ENCODE measurements around the gene TLR2.

Gene TLR2

DNA sequence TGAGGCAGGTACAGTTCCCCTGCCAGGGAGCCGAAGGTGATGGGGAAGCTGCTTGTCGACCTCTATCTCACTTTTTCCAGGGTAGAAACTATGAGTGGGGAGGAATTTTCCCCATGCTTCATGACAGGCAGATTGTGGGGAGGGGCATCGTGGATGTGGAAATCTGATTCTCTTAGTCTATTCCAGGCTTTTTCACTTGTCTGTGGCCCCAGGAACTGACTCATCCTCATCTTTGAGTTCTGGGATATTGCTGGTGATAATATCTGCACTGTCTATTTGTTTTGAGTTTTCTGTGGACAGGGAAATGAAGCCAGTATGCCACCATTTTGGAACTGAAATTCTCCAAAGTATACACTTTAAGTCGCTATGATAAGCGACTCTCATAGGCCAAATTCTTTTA, 7.6 kb upstream of the TLR2 start:
- TF ChIP-seq, protein P1, sequence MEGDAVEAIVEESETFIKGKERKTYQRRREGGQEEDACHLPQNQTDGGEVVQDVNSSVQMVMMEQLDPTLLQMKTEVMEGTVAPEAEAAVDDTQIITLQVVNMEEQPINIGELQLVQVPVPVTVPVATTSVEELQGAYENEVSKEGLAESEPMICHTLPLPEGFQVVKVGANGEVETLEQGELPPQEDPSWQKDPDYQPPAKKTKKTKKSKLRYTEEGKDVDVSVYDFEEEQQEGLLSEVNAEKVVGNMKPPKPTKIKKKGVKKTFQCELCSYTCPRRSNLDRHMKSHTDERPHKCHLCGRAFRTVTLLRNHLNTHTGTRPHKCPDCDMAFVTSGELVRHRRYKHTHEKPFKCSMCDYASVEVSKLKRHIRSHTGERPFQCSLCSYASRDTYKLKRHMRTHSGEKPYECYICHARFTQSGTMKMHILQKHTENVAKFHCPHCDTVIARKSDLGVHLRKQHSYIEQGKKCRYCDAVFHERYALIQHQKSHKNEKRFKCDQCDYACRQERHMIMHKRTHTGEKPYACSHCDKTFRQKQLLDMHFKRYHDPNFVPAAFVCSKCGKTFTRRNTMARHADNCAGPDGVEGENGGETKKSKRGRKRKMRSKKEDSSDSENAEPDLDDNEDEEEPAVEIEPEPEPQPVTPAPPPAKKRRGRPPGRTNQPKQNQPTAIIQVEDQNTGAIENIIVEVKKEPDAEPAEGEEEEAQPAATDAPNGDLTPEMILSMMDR (IDR thresholded peaks at IDR 0.05; ENCODE audit: low read depth, low read length, missing control alignments) = no peak
- no peak overlapping the region for H3K4me3 ChIP-seq (replicated peaks; ENCODE audit: low read depth, low read length)
- DNase-seq (ENCODE audit: extremely low read depth, low read depth) = no peak

DNA sequence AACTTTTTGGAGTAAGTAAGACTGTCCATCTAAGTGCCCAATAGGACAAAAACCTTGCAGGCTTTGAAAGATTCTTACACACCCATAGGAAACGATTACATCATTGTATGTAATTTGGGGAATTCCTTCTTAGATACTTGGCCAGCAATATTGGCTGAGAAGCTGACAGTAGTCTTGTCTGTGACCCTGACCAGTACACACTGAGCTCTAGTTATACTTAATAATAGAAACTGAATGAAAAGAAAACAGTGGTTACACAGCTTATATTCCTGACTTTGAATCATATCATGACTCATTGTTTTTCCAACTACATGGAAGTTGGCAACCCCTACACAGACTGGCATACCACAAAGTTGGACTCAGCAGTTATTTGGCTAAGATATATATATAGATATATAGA, 7.1 kb upstream of the TLR2 start:
- TF ChIP-seq, protein P1 (IDR thresholded peaks at IDR 0.05; ENCODE audit: low read depth, low read length, missing control alignments) = no peak
- DNase-seq (ENCODE audit: extremely low read depth, low read depth) = peak; percentile 25
- no peak overlapping the region for H3K4me3 ChIP-seq (replicated peaks; ENCODE audit: low read depth, low read length)

DNA sequence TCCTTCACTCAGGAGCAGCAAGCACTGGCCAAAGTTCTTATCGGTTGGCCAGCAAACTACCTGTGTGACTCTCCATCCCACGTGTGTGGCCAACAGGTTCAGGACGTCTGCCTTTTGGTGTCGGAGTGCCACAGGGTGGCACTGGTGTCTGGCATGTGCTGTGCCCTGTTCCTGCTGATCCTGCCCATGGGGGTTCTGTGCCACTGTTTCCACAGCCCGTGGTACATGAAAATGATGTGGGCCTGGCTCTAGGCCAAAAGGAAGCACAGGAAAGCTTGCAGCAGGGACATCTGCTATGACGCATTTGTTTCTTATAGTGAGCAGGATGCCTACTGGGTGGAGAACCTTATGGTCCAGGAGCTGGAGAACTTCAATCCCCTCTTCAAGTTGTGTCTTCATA, 4.6 kb upstream of the TLR2 start:
- no peak for DNase-seq (ENCODE audit: extremely low read depth, low read depth)
- no peak overlapping the region for H3K4me3 ChIP-seq (replicated peaks; ENCODE audit: low read depth, low read length)
- TF ChIP-seq, protein P1 (IDR thresholded peaks at IDR 0.05; ENCODE audit: low read depth, low read length, missing control alignments) = no peak

DNA sequence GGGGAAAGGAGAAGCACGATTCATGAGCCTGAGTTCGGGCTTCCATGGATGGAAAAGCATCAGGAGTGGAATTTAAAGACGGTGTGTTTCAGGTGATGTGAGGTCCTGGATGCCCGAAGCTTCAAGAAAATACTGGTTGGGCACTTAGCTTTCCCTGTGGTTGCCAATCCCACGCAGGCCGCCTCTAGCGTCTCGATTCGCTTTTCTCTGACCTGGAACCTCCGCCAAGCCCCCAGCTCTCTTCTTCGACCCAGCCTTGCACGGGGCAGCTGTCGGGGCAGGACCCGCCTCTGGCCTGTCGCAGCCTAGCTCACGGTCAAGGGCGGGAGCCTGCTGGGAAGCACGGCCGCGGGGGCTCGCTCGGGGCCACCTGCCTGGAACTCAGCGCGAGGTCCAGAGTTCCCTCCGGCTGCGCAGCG, 308 bp upstream of the TLR2 start:
- DNase-seq (ENCODE audit: extremely low read depth, low read depth) = no peak
- H3K4me3 ChIP-seq (replicated peaks; ENCODE audit: low read depth, low read length) = peak overlapping the region; percentile 50

DNA sequence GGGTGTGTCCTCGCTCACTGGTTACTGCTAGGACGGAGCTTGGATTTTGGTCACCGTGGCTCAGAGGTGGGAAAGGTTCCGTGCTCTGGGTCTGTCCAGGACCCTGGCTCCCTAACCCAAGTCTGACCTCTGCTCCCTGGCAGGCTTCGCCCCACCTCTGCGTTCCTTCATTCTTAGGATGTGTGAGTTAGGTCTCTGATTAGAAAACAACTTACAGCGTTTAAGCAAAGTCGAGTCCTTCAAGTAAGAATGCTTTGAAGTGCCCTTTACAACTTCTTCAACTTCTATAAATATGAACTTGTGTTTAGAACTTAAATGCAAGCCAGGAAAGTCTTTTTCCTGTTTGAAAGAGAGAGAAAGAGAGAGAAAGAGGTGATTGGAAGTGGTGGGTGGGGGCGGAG, 891 bp downstream of the TLR2 start:
- no peak for DNase-seq (ENCODE audit: extremely low read depth, low read depth)
- H3K4me3 ChIP-seq (replicated peaks; ENCODE audit: low read depth, low read length) = peak overlapping the region; percentile 50
- TF ChIP-seq, protein P1 (IDR thresholded peaks at IDR 0.05; ENCODE audit: low read depth, low read length, missing control alignments) = no peak

More for the DNA sequence above, 308 bp upstream of the TLR2 start:
- TF ChIP-seq, protein P1 (IDR thresholded peaks at IDR 0.05; ENCODE audit: low read depth, low read length, missing control alignments) = no peak

DNA sequence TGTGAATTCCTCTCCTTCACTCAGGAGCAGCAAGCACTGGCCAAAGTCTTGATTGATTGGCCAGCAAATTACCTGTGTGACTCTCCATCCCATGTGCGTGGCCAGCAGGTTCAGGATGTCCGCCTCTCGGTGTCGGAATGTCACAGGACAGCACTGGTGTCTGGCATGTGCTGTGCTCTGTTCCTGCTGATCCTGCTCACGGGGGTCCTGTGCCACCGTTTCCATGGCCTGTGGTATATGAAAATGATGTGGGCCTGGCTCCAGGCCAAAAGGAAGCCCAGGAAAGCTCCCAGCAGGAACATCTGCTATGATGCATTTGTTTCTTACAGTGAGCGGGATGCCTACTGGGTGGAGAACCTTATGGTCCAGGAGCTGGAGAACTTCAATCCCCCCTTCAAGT, 20.4 kb downstream of the TLR2 start:
- no peak for DNase-seq (ENCODE audit: extremely low read depth, low read depth)
- H3K4me3 ChIP-seq (replicated peaks; ENCODE audit: low read depth, low read length) = no peak overlapping the region
- TF ChIP-seq, protein P1 (IDR thresholded peaks at IDR 0.05; ENCODE audit: low read depth, low read length, missing control alignments) = no peak

DNA sequence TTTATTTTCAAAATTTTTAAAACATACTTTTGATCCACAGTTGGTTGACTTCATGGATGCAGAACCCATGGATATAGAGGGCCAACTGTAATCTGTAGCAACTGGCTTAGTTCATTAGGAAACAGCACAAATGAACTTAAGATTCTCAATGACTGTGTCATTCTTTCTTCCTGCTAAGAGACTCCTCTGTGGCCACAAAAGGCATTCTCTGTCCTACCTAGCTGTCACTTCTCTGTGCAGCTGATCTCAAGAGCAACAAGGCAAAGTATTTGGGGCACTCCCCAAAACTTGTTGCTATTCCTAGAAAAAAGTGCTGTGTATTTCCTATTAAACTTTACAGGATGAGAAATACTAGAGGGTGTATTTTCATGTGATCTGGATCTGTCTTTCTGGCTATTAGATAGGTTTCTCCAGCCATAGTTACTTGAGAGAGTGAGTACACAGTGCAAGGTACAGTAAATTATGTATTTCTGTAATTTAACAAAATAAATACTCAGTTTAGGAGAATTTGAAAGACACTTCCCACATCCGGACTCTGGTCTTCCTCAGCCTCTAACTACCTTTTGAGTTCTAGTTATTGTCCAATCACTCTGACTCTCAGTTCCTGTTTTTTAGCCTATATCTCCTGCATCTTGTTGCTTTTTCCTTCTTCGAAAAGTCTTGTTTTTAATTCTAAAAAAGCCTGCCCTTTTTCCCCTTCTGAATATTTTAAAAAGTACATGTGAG, 21.8 kb downstream of the TLR2 start:
- no peak for DNase-seq (ENCODE audit: extremely low read depth, low read depth)
- no peak overlapping the region for H3K4me3 ChIP-seq (replicated peaks; ENCODE audit: low read depth, low read length)
- TF ChIP-seq, protein P1 (IDR thresholded peaks at IDR 0.05; ENCODE audit: low read depth, low read length, missing control alignments) = no peak

All from HFF-Myc (cell line).